ENCODE measurements around the gene CEND1.

DNA sequence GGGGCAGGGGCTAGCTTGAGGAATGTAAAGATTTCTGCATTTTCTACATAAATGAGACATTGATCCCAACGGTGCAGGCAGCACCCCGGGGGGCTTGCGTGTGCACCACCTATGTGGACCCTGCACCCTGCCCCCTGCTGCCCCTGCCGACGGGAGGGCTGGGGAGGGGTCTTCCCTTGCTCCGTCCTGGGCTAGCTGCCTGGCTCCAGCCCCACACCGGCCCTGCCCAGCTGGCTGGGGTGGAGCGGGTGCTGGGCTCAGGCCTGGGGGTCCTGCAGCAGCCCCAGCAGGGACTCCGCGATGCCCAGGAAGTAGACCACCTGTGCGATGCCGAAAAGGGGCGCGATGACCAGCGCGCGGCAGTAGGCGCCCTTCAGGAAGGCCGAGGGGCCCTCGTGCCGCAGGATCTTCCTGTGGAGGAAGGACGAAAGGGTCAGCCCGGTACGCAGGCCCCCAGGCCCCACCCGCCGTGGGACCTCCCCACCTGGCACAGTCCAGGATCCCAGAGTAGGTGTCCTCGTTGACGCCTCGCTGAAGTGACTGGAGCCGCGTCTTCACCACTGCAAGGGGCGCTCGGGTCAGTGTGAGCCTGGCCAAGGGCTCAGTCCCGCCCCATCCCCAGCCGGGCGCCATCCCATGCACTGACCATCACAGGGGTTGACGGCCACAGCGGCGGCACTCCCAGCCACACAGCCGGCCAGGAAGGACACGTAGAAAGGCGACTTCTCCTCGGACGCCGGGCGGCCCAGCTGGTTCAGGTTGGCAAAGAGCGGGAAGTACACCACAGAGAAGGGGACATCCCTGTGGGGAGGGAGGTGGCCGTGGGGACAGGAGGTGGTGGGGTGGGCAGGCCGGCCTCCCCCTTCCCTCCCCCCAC, 2.0 kb upstream of the CEND1 start:
- TF ChIP-seq CTCF (IDR thresholded peaks at IDR 0.05): no peak
- TF ChIP-seq POLR2A (IDR thresholded peaks at IDR 0.05): no peak

Measured in thyroid gland (tissue), 4 donors.